Epithelial cell of proximal tubule (primary cell): ENCODE data around the gene FCGBP. TPM values are rescaled to one million over a fixed set of nuclear protein-coding genes. Genes with fewer than 3 reads are reported as not detected.
A peak's percentile ranks its signal among the peaks of the same experiment; 100 is the strongest.

ENCODE experiments used
- DNase-seq: peaks from one replicate; pipeline ENCODE4 v3.0.0-alpha.2; 2011; ENCODE audit warnings: low read depth
- H3K4me3 ChIP-seq: 2 replicates; pipeline ENCODE4 v1.5.1; 2011; ENCODE audit warnings: low read depth, mild to moderate bottlenecking, low read length
- CTCF ChIP-seq: conservative IDR thresholded peaks from 2 replicates; pipeline ENCODE4 v1.5.1; 2012; ENCODE audit warnings: low read depth, mild to moderate bottlenecking, low read length
- total RNA-seq: library from RNA; depleted of rRNA; stranded (reverse); fragments of >200 nt; gene quantifications from 2 replicates; pipeline ENCODE4 v1.2.3, GENCODE V29; 2015

The FCGBP gene
- total RNA-seq, 1 donor from 2014 or later = 0.17 TPM

DNA sequence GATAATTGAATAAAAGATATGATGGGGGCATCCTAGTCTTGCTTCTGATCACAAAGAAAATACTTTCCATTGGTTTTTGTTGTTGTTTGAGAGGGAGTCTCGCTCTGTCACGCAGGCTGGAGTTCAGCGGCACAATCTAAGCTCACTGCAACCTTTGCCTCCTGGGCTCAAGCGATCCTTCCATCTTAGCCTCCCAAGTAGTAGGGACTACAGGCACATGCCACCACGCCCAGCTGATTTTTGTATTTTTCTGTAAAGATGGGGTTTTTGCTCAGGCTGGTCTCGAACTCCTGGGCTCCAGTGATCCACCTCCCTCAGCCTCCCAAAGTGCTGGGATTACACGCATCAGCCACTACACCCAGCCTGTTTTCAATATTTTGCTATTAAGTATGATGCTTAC lies 19.5 kb upstream of the FCGBP start:
- H3K4me3 ChIP-seq = no peak overlapping the region
- TF ChIP-seq CTCF = no peak

GRCh38 chr19:39951686-39952085 lies 17.3 kb upstream of the FCGBP start:
- DNase-seq = no peak
- TF ChIP-seq CTCF = no peak

More for the DNA sequence above, 19.5 kb upstream of the FCGBP start:
- no peak for DNase-seq

GRCh38 chr19:39951065-39951650 lies 16.7 kb upstream of the FCGBP start:
- no peak overlapping the region for H3K4me3 ChIP-seq
- no peak for TF ChIP-seq CTCF
- no peak for DNase-seq

More at GRCh38 chr19:39951686-39952085, 17.3 kb upstream of the FCGBP start:
- H3K4me3 ChIP-seq = no peak overlapping the region

DNA sequence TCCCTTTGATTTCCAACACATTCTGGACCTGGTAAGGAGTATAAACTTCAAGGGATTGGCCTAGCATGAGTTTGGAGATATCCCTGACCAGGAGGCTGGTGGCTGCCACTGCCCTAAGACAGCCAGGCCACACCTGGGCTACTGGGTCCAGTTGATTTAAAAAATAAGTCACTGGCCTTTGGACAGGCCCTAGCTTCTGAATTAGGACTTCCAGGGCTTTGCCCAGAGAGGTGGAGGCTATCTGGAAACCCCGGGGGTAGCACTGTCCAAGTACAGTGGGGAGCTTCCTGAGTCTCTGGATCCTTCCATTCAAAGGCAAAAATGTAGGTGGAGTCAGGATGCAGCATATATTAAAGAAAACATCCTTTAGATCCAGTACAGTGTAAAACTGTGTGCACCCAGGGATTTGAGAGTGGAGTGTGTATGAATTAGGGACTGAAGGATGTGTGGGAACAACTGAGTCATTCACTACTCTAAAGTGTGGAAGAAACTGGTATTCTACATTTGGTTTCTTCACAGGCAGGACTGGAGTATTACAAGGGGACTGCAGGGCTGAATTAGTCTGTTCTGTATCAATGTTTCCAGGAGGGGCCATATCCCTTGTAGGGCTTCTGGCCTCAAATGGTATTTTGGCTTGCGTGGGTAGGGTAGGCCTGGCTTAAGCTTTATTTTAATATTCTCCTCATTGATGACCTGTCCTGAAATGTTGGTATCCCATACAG lies 14.8 kb upstream of the FCGBP start:
- no peak for TF ChIP-seq CTCF
- no peak for DNase-seq
- H3K4me3 ChIP-seq = no peak overlapping the region

- TF ChIP-seq CTCF = no peak
- DNase-seq = peak; percentile 41
- H3K4me3 ChIP-seq = no peak overlapping the region
These were observed 12.1 kb upstream of the FCGBP start for GRCh38 chr19:39946532-39946931.

- no peak for DNase-seq
- no peak overlapping the region for H3K4me3 ChIP-seq
- no peak for TF ChIP-seq CTCF
These were observed 9.2 kb upstream of the FCGBP start for GRCh38 chr19:39943586-39943985.

- DNase-seq = no peak
- TF ChIP-seq CTCF = no peak
- no peak overlapping the region for H3K4me3 ChIP-seq
These were observed 7.9 kb upstream of the FCGBP start for GRCh38 chr19:39942366-39942730.
